K562 (cell line): ENCODE measurements around the gene FCHO1. TPM values are rescaled to one million over a fixed set of nuclear protein-coding genes. Genes with fewer than 3 reads are reported as not detected.

Experiments
- ATAC-seq: fragments of 200-7000 bp; cut with Tn5 transposase; 3 replicates; pipeline ENCODE4 v1.9.1; 2020; ENCODE audit warnings: moderate library complexity
- BruUV-seq: library from RNA; stranded (reverse); fragments of 400-500 nt; replicated peaks from 2 replicates; lab custom pipeline; 2021; lab: Mats Ljungman, UMichigan
- CTCF ChIA-PET: fragments of 300-600 bp; formaldehyde crosslinking; extraction: SDS; loops from one replicate; lab custom pipeline; 2021; ENCODE audit warnings: low intra/inter-chr PET ratio; lab: Yijun Ruan, JAX
- POLR2A ChIA-PET: fragments of 300-600, 350-650 bp; sonication (Branson Sonifier 250); formaldehyde crosslinking; extraction: SDS; loops from one replicate; lab custom pipeline; 2021; ENCODE audit warnings: antibody characterized with exemption, inconsistent platforms; lab: Yijun Ruan, JAX
- DNase-seq, 4 experiments: peaks; one replicate each; pipeline versions ENCODE4 v3.0.0 to v3.0.0-alpha.2; 2011 to 2018; ENCODE audit warnings: low spot score in 3 of 4, mixed read lengths in 3 of 4; ENCODE audit errors: extremely low read depth in 1 of 4
- FAIRE-seq: peaks from 2 replicates; lab custom pipeline; 2011; peaks lifted over from hg19 to GRCh38; lab: Jason Lieb, UNC
- H2AFZ ChIP-seq: 2 replicates; pipeline ENCODE4 v1.6.0; 2011; ENCODE audit warnings: low read depth, low read length, control low read depth, inconsistent platforms
- H3K27ac ChIP-seq: fragments of 200-600 bp; 3 replicates; pipeline ENCODE4 v1.8.0; 2011; ENCODE audit warnings: low read depth, mild to moderate bottlenecking, control low read depth, inconsistent platforms, low read length, moderate library complexity, mixed read lengths; ENCODE audit errors: extremely low read depth
- H3K27me3 ChIP-seq, 2 experiments: fragments of 300-600 bp in 1 of 2; 2 replicates in 1 of 2; 3 replicates in 1 of 2; pipeline versions ENCODE4 v1.6.0 to v1.8.0; 2011; ENCODE audit warnings: inconsistent platforms in 2 of 2, low read length in 2 of 2, mild to moderate bottlenecking in 1 of 2, mixed read lengths in 1 of 2, moderate library complexity in 1 of 2; ENCODE audit not compliant: control insufficient read depth in 2 of 2, insufficient read depth in 2 of 2
- H3K36me3 ChIP-seq: fragments of 300-600 bp; 3 replicates; pipeline ENCODE4 v1.8.0; 2011; ENCODE audit warnings: mild to moderate bottlenecking, low read length, inconsistent platforms; ENCODE audit not compliant: control insufficient read depth, insufficient read depth
- H3K4me1 ChIP-seq, 2 experiments: fragments of 200-600 bp in 1 of 2; replicated peaks in 1 of 2; 2 replicates in 1 of 2; 3 replicates in 1 of 2; pipeline versions ENCODE4 v1.5.1 to v1.8.0; 2011; ENCODE audit warnings: inconsistent platforms in 2 of 2, low read length in 2 of 2, mild to moderate bottlenecking in 1 of 2, mixed read lengths in 1 of 2, moderate library complexity in 1 of 2; ENCODE audit not compliant: control insufficient read depth in 2 of 2, insufficient read depth in 2 of 2
- H3K4me2 ChIP-seq: 2 replicates; pipeline ENCODE4 v1.6.1; 2011; ENCODE audit warnings: low read length, control low read depth, inconsistent platforms, mixed read lengths; ENCODE audit not compliant: insufficient read depth
- H3K4me3 ChIP-seq: fragments of 200-600 bp; sonication (generic), shearing (Covaris generic); 2 replicates; pipeline ENCODE4 v1.5.1; 2016; ENCODE audit warnings: control low read depth, inconsistent platforms
- H3K79me2 ChIP-seq: fragments of 200-600 bp; 3 replicates; pipeline ENCODE4 v1.8.0; 2011; ENCODE audit warnings: low read length, inconsistent platforms; ENCODE audit not compliant: control insufficient read depth, insufficient read depth
- H3K9ac ChIP-seq, 2 experiments: 2 replicates each; pipeline versions ENCODE4 v1.6.0 to v1.6.1; 2011; ENCODE audit warnings: low read depth in 2 of 2, low read length in 2 of 2, control low read depth in 1 of 2, inconsistent platforms in 1 of 2, mild to moderate bottlenecking in 1 of 2, mixed read lengths in 1 of 2; ENCODE audit not compliant: insufficient read depth in 1 of 2
- H3K9me1 ChIP-seq: one replicate; pipeline ENCODE4 v1.6.0; 2011; ENCODE audit warnings: inconsistent platforms, mild to moderate bottlenecking, low read length, moderate library complexity; ENCODE audit not compliant: control insufficient read depth, insufficient read depth
- H3K9me3 ChIP-seq: replicated peaks from 2 replicates; pipeline ENCODE4 v1.5.1; 2011; ENCODE audit warnings: low read depth, low read length, inconsistent platforms; ENCODE audit not compliant: control insufficient read depth, insufficient read depth
- H4K20me1 ChIP-seq: replicated peaks from 2 replicates; pipeline ENCODE4 v1.6.1; 2011; ENCODE audit warnings: low read length, inconsistent platforms, mixed read lengths; ENCODE audit not compliant: control insufficient read depth, insufficient read depth
- DLX4 ChIP-seq: fragments of 250-450 bp; sonication (Bioruptor Pico); IDR thresholded peaks from 2 replicates; pipeline ENCODE4 v1.6.1; 2021; ENCODE audit warnings: mild to moderate bottlenecking
- HMBOX1 ChIP-seq: sonication (generic); IDR thresholded peaks from 2 replicates; pipeline ENCODE4 v1.6.1; 2016
- HSF4 ChIP-seq: fragments of 250-450 bp; sonication (Bioruptor Pico); IDR thresholded peaks from 2 replicates; pipeline ENCODE4 v2.1.2; 2022; ENCODE audit warnings: mild to moderate bottlenecking, moderate library complexity, borderline replicate concordance
- MEIS2 ChIP-seq: fragments of 450-650 bp; IDR thresholded peaks from 2 replicates; pipeline ENCODE4 v1.6.1; 2014; ENCODE audit warnings: mild to moderate bottlenecking; ENCODE audit not compliant: partially characterized antibody
- PHF20 ChIP-seq: fragments of 450-650 bp; IDR thresholded peaks from 2 replicates; pipeline ENCODE4 v1.6.1; 2018; ENCODE audit not compliant: partially characterized antibody
- POLR2G ChIP-seq: fragments of 200-400 bp; formaldehyde crosslinking; IDR thresholded peaks from 2 replicates; pipeline ENCODE4 v1.6.1; 2017; ENCODE audit warnings: low read depth, mild to moderate bottlenecking, antibody characterized with exemption, low read length, moderate library complexity
- RBFOX2 ChIP-seq: fragments of 200-400 bp; formaldehyde crosslinking; IDR thresholded peaks from 2 replicates; pipeline ENCODE4 v1.6.1; 2017; ENCODE audit warnings: low read depth, mild to moderate bottlenecking, low read length, moderate library complexity
- RBM17 ChIP-seq: fragments of 200-400 bp; formaldehyde crosslinking; IDR thresholded peaks from 2 replicates; pipeline ENCODE4 v1.6.1; 2017; ENCODE audit warnings: low read depth, mild to moderate bottlenecking, low read length, borderline replicate concordance
- RBM22 ChIP-seq: fragments of 200-400 bp; formaldehyde crosslinking; IDR thresholded peaks from 2 replicates; pipeline ENCODE4 v1.6.1; 2018; ENCODE audit warnings: low read length, low read depth; ENCODE audit not compliant: poor library complexity, severe bottlenecking
- SETDB1 ChIP-seq: IDR thresholded peaks from one replicate; pipeline ENCODE4 v1.6.1; 2012; ENCODE audit warnings: low read length, control low read depth, inconsistent platforms
- SRF ChIP-seq, 2 experiments: fragments of 250-450, 450-650 bp in 1 of 2; sonication (Bioruptor Pico) in 1 of 2; sonication (generic) in 1 of 2; formaldehyde crosslinking; IDR thresholded peaks; 2 replicates each; pipeline versions ENCODE4 v1.5.0 to v1.5.1; 2020 to 2022; ENCODE audit warnings: mild to moderate bottlenecking in 1 of 2, missing genetic modification reagents in 1 of 2
- STAT5A ChIP-seq: IDR thresholded peaks from 2 replicates; pipeline ENCODE4 v1.6.1; 2012; ENCODE audit warnings: low read length, inconsistent platforms, borderline replicate concordance
- TOE1 ChIP-seq, 2 experiments: fragments of 450-650 bp in 1 of 2; sonication (generic) in 1 of 2; formaldehyde crosslinking in 1 of 2; IDR thresholded peaks; 2 replicates each; pipeline versions ENCODE4 v1.7.1 to v1.8.0; 2016 to 2022; ENCODE audit warnings: borderline replicate concordance in 2 of 2, mild to moderate bottlenecking in 2 of 2, antibody characterized with exemption in 1 of 2, inconsistent platforms in 1 of 2, low read depth in 1 of 2, missing genetic modification reagents in 1 of 2, moderate library complexity in 1 of 2
- TSC22D4 ChIP-seq: fragments of 450-650 bp; IDR thresholded peaks from 2 replicates; pipeline ENCODE4 v1.6.1; 2016; ENCODE audit warnings: missing genetic modification characterization, missing biosample characterization, control low read depth
- ZBTB1 ChIP-seq: sonication (generic); formaldehyde crosslinking; IDR thresholded peaks from 2 replicates; pipeline ENCODE4 v1.8.1; 2023; ENCODE audit warnings: missing genetic modification reagents, low read depth, mild to moderate bottlenecking, borderline replicate concordance
- ZBTB33 ChIP-seq: sonication (generic); formaldehyde crosslinking; IDR thresholded peaks from 2 replicates; pipeline ENCODE4 v1.8.1; 2023; ENCODE audit warnings: mild to moderate bottlenecking, missing genetic modification reagents
- ZNF24 ChIP-seq: fragments of 450-650 bp; IDR thresholded peaks from 2 replicates; pipeline ENCODE4 v1.6.1; 2016
- ZNF3 ChIP-seq: fragments of 250-450 bp; sonication (Bioruptor Pico); IDR thresholded peaks from 2 replicates; pipeline ENCODE4 v1.5.0; 2021; ENCODE audit warnings: mild to moderate bottlenecking, moderate library complexity
- whole genome bisulfite sequencing: fragments of 100-300 bp; shearing (Covaris generic); methylation state at CpG from one replicate; pipeline ENCODE4 v1.1.6; 2016; ENCODE audit warnings: low coverage, mixed read lengths; ENCODE audit not compliant: insufficient coverage; ENCODE audit errors: missing lambda C conversion rate; 5-methylcytosine and 5-hydroxymethylcytosine counted together
- in situ Hi-C: fragments of 300-500 bp; cut with MboI; formaldehyde crosslinking; loops from 4 replicates; pipeline ENCODE4 v1.15.0; 2018; ENCODE audit warnings: inconsistent platforms, mixed read lengths
- intact Hi-C: fragments of 100-400 bp; cut with micrococcal nuclease; formaldehyde crosslinking; loops from 2 replicates; pipeline ENCODE4 v1.14.2; 2022
- polyA plus RNA-seq, 8 experiments: library from polyadenylated mRNA; depleted of rRNA in 4 of 8; stranded (reverse) in 5 of 8; unstranded in 3 of 8; fragments of >200 nt; fragmentation: Nextera tagmentation in 2 of 8; fragmentation: Illumina TruSeq in 1 of 8; extraction: Ambion mirVana in 2 of 8; extraction: Trizol in 1 of 8; gene quantifications; 2 replicates each; pipeline versions ENCODE4 v1.2.1 to v1.2.3, GENCODE V29; 2011 to 2014; ENCODE audit warnings: inconsistent platforms in 1 of 8, missing spikeins in 1 of 8
- total RNA-seq, 7 experiments: library from RNA; depleted of rRNA in 6 of 7; stranded (reverse); fragments of >200 nt in 6 of 7; fragmentation: Illumina TruSeq in 2 of 7; extraction: Trizol in 2 of 7; gene quantifications; 2 replicates each; pipeline versions ENCODE4 v1.2.1 to v1.2.3, GENCODE V29; 2011 to 2021; ENCODE audit warnings: low replicate concordance in 1 of 7

Gene FCHO1
- total and polyA plus RNA-seq, 9 of the 15 experiments (the other 6 are each of a cell fraction or from before 2014, with no cell fraction given) = 0.21 to 58.9 (median 18.3) TPM

- no peak; the same call in 2 of the 3 replicates for ATAC-seq
- ChIA-PET POLR2A (interaction anchor here (1.2 kb wide), 1 partner anchor 22 kb away, joined by 3 read pairs; no protein-coding TSS in a partner anchor), CTCF (no interaction called here)
- 95% methylated on average over 35 of the region's 62 CpGs for WGBS
- Histone ChIP-seq H3K4me1 (peaks cover 1 to 28% of the 10 kb centered on the region in 2 experiments; a peak in 4 of 5 replicates), H3K79me2 (peaks cover 14% of the 10 kb centered on the region), H3K9ac (0 out of 4 replicates have a peak overlapping the region, but pooled peaks of 1 of the 2 experiments have one; percentile 43), H3K4me2 (no peak overlapping the region), H3K9me3 (no peaks in the 10 kb centered on the region), H3K9me1 (no peaks in the 10 kb centered on the region), H4K20me1 (peaks cover 4% of the 10 kb centered on the region; the same call in 1 of the 2 replicates), H3K4me3 (no peak overlapping the region), H3K36me3 (peaks cover 89% of the 10 kb centered on the region), H3K27me3 (no peaks in the 10 kb centered on the region), H2AFZ (no peak overlapping the region), H3K27ac (no peak overlapping the region)
- DNase-seq = peak in 1 of 4 experiments; percentile 46
- no TSS peak for BruUV-seq
- in situ Hi-C loops = no loop called here
- intact Hi-C loops = no loop called here
- no peak for FAIRE-seq
- TF ChIP-seq RBM17 (no peak), TSC22D4 (tag) (no peak), HMBOX1 (no peak), MEIS2 (no peak), RBFOX2 (peak; percentile 62), ZBTB33 (CRISPR knock-in tag) (peak; percentile 23; the same call in 1 of the 2 replicates), ZBTB1 (CRISPR knock-in tag) (no peak), ZNF24 (no peak), SETDB1 (no peak), SRF (CRISPR knock-in tag; IDR thresholded peaks at IDR 0.05) (no peak), TOE1 (IDR thresholded peaks at IDR 0.05; ENCODE audit: borderline replicate concordance) (no peak), TOE1 (CRISPR knock-in tag; IDR thresholded peaks at IDR 0.05; ENCODE audit: borderline replicate concordance, low read depth) (no peak), POLR2G (peak; percentile 14; the same call in 1 of the 2 replicates), STAT5A (no peak), PHF20 (no peak), RBM22 (peak; percentile 16), HSF4 (CRISPR knock-in tag) (no peak), DLX4 (CRISPR knock-in tag) (no peak), ZNF3 (CRISPR knock-in tag) (no peak)
Measured at GRCh38 chr19:17726964-17727773, 24.1 kb upstream of the FCHO1 start.
